ENCODE measurements around the gene MBD5.

Gene MBD5

GRCh38 chr2:148529745-148530144 is 508.9 kb downstream of the MBD5 start:
- DNase-seq (ENCODE audit: extremely low spot score): no peak
- no peak for TF ChIP-seq CTCF (IDR thresholded peaks at IDR 0.05; ENCODE audit: control extremely low read depth, extremely low read depth, low read depth, missing control alignments)
- ChIA-PET CTCF (interaction anchor here (1.2 kb wide), 1 partner anchor 21 kb away, joined by 5 read pairs; no protein-coding TSS in a partner anchor), POLR2A (no interaction called here)

GRCh38 chr2:148530350-148530749 is 509.5 kb downstream of the MBD5 start:
- no peak for DNase-seq (ENCODE audit: extremely low spot score)
- ChIA-PET CTCF (interaction anchor here (1.0 to 1.2 kb wide), 2 partner anchors 8 to 10 kb away, joined by 3 to 4 read pairs; no protein-coding TSS in a partner anchor), POLR2A (no interaction called here)
- no peak for TF ChIP-seq CTCF (IDR thresholded peaks at IDR 0.05; ENCODE audit: control extremely low read depth, extremely low read depth, low read depth, missing control alignments)

GRCh38 chr2:148531235-148531634 is 510.3 kb downstream of the MBD5 start:
- TF ChIP-seq CTCF (IDR thresholded peaks at IDR 0.05; ENCODE audit: control extremely low read depth, extremely low read depth, low read depth, missing control alignments): no peak
- ChIA-PET CTCF (interaction anchor here (1.2 kb wide), 1 partner anchor 9 kb away, joined by 4 read pairs; no protein-coding TSS in a partner anchor), POLR2A (no interaction called here)
- DNase-seq (ENCODE audit: extremely low spot score): no peak

GRCh38 chr2:148531669-148532428 is 511.0 kb downstream of the MBD5 start:
- POLR2A ChIA-PET: no interaction called here
- CTCF ChIA-PET: interaction anchor here (1.2 kb wide), 1 partner anchor 8 kb away, joined by 4 read pairs; no protein-coding TSS in a partner anchor
- no peak for TF ChIP-seq CTCF (IDR thresholded peaks at IDR 0.05; ENCODE audit: control extremely low read depth, extremely low read depth, low read depth, missing control alignments)

GRCh38 chr2:148533004-148533403 is 512.1 kb downstream of the MBD5 start:
- ChIA-PET CTCF (interaction anchor here (1.1 kb wide), 1 partner anchor 13 kb away, joined by 5 read pairs; no protein-coding TSS in a partner anchor), POLR2A (no interaction called here)
- DNase-seq (ENCODE audit: extremely low spot score): no peak
- no peak for TF ChIP-seq CTCF (IDR thresholded peaks at IDR 0.05; ENCODE audit: control extremely low read depth, extremely low read depth, low read depth, missing control alignments)

More at GRCh38 chr2:148531669-148532428, 511.0 kb downstream of the MBD5 start:
- no peak for DNase-seq (ENCODE audit: extremely low spot score)

GRCh38 chr2:148533685-148534084 is 512.8 kb downstream of the MBD5 start:
- ChIA-PET CTCF (interaction anchor here (1.1 kb wide), 1 partner anchor 14 kb away, joined by 5 read pairs; no protein-coding TSS in a partner anchor), POLR2A (no interaction called here)
- TF ChIP-seq CTCF (IDR thresholded peaks at IDR 0.05; ENCODE audit: control extremely low read depth, extremely low read depth, low read depth, missing control alignments): no peak
- no peak for DNase-seq (ENCODE audit: extremely low spot score)
